ENCODE measurements around the gene AK5.

- no peak for TF ChIP-seq POLR2A (IDR thresholded peaks at IDR 0.05)
- TF ChIP-seq CTCF (IDR thresholded peaks at IDR 0.05): no peak
Measured at GRCh38 chr1:77543822-77544448, 262.1 kb downstream of the AK5 start.

All from ovary (tissue), 3 donors.